Transverse colon (tissue), 4 donors: ENCODE data around the gene TNS4.

Source experiments
- EP300 ChIP-seq: sonication (generic); formaldehyde crosslinking; IDR thresholded peaks from one replicate; pipeline ENCODE4 v1.6.1; 2017; ENCODE audit warnings: antibody characterized with exemption, low read depth
- POLR2A ChIP-seq: fragments of 450-650 bp; IDR thresholded peaks from one replicate; pipeline ENCODE4 v1.6.1; 2016; ENCODE audit warnings: antibody characterized with exemption, mild to moderate bottlenecking, moderate library complexity
- POLR2AphosphoS5 ChIP-seq, 3 donors: sonication (generic); formaldehyde crosslinking; IDR thresholded peaks; one replicate each; pipeline ENCODE4 v1.6.1; 2016; ENCODE audit warnings: antibody characterized with exemption in 3 of 3
- TF ChIP-seq, protein P1 (sequence below), 5 experiments: fragments of 200-600 bp in 3 of 5; fragments of 450-650 bp in 2 of 5; sonication (generic) in 3 of 5; IDR thresholded peaks; 1 replicate in 2 of 5; 2 replicates in 3 of 5; pipeline ENCODE4 v1.5.1; 2016 to 2017; ENCODE audit warnings: antibody characterized with exemption in 5 of 5, inconsistent platforms in 3 of 5, mild to moderate bottlenecking in 2 of 5, moderate library complexity in 1 of 5

GRCh38 chr17:40525294-40525693, 23.9 kb upstream of the TNS4 start:
- TF ChIP-seq POLR2A (no peak), EP300 (no peak), POLR2AphosphoS5 (IDR thresholded peaks at IDR 0.05) (no peak)
- TF ChIP-seq, protein P1, sequence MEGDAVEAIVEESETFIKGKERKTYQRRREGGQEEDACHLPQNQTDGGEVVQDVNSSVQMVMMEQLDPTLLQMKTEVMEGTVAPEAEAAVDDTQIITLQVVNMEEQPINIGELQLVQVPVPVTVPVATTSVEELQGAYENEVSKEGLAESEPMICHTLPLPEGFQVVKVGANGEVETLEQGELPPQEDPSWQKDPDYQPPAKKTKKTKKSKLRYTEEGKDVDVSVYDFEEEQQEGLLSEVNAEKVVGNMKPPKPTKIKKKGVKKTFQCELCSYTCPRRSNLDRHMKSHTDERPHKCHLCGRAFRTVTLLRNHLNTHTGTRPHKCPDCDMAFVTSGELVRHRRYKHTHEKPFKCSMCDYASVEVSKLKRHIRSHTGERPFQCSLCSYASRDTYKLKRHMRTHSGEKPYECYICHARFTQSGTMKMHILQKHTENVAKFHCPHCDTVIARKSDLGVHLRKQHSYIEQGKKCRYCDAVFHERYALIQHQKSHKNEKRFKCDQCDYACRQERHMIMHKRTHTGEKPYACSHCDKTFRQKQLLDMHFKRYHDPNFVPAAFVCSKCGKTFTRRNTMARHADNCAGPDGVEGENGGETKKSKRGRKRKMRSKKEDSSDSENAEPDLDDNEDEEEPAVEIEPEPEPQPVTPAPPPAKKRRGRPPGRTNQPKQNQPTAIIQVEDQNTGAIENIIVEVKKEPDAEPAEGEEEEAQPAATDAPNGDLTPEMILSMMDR (IDR thresholded peaks at IDR 0.05): no peak
